ENCODE data around the gene NEK7.

DNA sequence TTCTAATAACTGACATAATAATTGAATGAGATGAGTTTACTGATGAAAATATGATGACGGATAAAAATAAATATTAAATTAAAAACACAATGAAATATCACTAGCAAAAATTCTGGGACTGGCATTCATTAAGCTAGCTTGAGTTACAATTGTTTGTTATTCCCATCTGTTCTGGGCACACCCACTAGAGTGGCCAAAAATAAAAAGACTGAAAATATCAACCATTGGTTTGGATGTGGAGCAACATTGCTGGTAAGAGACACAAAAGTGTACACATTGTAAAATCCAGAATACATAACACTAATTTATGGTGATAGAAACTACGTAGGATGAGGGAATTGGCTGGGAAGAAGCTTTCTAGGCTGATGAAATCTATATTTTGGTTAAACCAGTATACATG is 9.6 kb upstream of the NEK7 start:
- TF ChIP-seq, protein P1, sequence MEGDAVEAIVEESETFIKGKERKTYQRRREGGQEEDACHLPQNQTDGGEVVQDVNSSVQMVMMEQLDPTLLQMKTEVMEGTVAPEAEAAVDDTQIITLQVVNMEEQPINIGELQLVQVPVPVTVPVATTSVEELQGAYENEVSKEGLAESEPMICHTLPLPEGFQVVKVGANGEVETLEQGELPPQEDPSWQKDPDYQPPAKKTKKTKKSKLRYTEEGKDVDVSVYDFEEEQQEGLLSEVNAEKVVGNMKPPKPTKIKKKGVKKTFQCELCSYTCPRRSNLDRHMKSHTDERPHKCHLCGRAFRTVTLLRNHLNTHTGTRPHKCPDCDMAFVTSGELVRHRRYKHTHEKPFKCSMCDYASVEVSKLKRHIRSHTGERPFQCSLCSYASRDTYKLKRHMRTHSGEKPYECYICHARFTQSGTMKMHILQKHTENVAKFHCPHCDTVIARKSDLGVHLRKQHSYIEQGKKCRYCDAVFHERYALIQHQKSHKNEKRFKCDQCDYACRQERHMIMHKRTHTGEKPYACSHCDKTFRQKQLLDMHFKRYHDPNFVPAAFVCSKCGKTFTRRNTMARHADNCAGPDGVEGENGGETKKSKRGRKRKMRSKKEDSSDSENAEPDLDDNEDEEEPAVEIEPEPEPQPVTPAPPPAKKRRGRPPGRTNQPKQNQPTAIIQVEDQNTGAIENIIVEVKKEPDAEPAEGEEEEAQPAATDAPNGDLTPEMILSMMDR (IDR thresholded peaks at IDR 0.05 in 4 of 5, conservative IDR thresholded peaks at IDR 0.05 in 1 of 5) = no peak
- TF ChIP-seq POLR2A (IDR thresholded peaks at IDR 0.05) = no peak
